ENCODE data around the gene OAS1.

The OAS1 gene

GRCh38 chr12:112906712-112907414, at the start of gene OAS1:
Gene OAS1, plus strand, starts transcription at chr12:112906962. Its CDS starts 78 bp downstream, at chr12:112907040.
- DNase-seq, result peak; percentile 41

- no peak for DNase-seq
Observed at GRCh38 chr12:112859291-112859690, 47.5 kb upstream of the OAS1 start.

- no peak for DNase-seq
Observed at GRCh38 chr12:112860181-112860580, 46.6 kb upstream of the OAS1 start.

- DNase-seq, result no peak
Observed at GRCh38 chr12:112861284-112861683, 45.5 kb upstream of the OAS1 start.

- no peak for DNase-seq
Observed at GRCh38 chr12:112862636-112863290, 44.0 kb upstream of the OAS1 start.

GRCh38 chr12:112868459-112869041, 38.2 kb upstream of the OAS1 start:
- no peak for DNase-seq

GRCh38 chr12:112869091-112869490, 37.7 kb upstream of the OAS1 start:
- DNase-seq, result no peak

- DNase-seq, result no peak
Observed at GRCh38 chr12:112869778-112870177, 37.0 kb upstream of the OAS1 start.

GRCh38 chr12:112870267-112870980, 36.3 kb upstream of the OAS1 start:
- no peak for DNase-seq

- no peak for DNase-seq
Observed at GRCh38 chr12:112875608-112876007, 31.2 kb upstream of the OAS1 start.

GRCh38 chr12:112876506-112876905, 30.3 kb upstream of the OAS1 start:
- DNase-seq, result no peak

GRCh38 chr12:112877006-112877405, 29.8 kb upstream of the OAS1 start:
- DNase-seq, result no peak

- no peak for DNase-seq
Observed at GRCh38 chr12:112878488-112878887, 28.3 kb upstream of the OAS1 start.

- DNase-seq, result no peak
Observed at GRCh38 chr12:112879191-112879705, 27.5 kb upstream of the OAS1 start.

- DNase-seq, result no peak
Observed at GRCh38 chr12:112881602-112882001, 25.2 kb upstream of the OAS1 start.

GRCh38 chr12:112885236-112885635, 21.5 kb upstream of the OAS1 start:
- DNase-seq, result no peak

GRCh38 chr12:112887550-112887949, 19.2 kb upstream of the OAS1 start:
- no peak for DNase-seq

- DNase-seq, result peak; percentile 70
Observed at GRCh38 chr12:112891093-112892024, 15.4 kb upstream of the OAS1 start.

GRCh38 chr12:112892856-112893255, 13.9 kb upstream of the OAS1 start:
- no peak for DNase-seq

GRCh38 chr12:112894128-112894527, 12.6 kb upstream of the OAS1 start:
- DNase-seq, result peak; percentile 45

GRCh38 chr12:112898380-112898779, 8.4 kb upstream of the OAS1 start:
- DNase-seq, result no peak

Data from NCI-H1092 treated with DMSO at 0.1 percent for 48 hours (cell line).